H1 (cell line): ENCODE results near the gene EPB41L4B. TPM values are rescaled to one million over a fixed set of nuclear protein-coding genes. Genes with fewer than 3 reads are reported as not detected.
"Not testable (repeated sequence)": the region's sequence is repeated elsewhere in the genome, so short reads cannot be mapped to it uniquely, and the experiment has no call there.

Experiments
- CTCF ChIA-PET: fragments of 300-600 bp; sonication (Branson Sonifier 250); formaldehyde crosslinking; loops from one replicate; lab custom pipeline; 2021; ENCODE audit not compliant: partially characterized antibody; lab: Charles Lee
- POLR2A ChIA-PET: fragments of 300-600 bp; sonication (Branson Sonifier 250); formaldehyde crosslinking; loops from one replicate; lab custom pipeline; 2021; ENCODE audit warnings: inconsistent platforms; ENCODE audit not compliant: partially characterized antibody; lab: Charles Lee
- DNase-seq, 2 experiments: peaks; one replicate each; pipeline versions ENCODE4 v3.0.0 to v3.0.0-alpha.2; 2010 to 2022; ENCODE audit warnings: low spot score in 2 of 2, low read depth in 1 of 2, mixed read lengths in 1 of 2
- FAIRE-seq: peaks from 2 replicates; lab custom pipeline; 2011; peaks lifted over from hg19 to GRCh38; lab: Jason Lieb, UNC
- H2AFZ ChIP-seq: 2 replicates; pipeline ENCODE4 v1.8.1; 2012; ENCODE audit warnings: low read length, inconsistent platforms
- H2AK5ac ChIP-seq: 2 replicates; pipeline ENCODE4 v1.6.1; 2013; ENCODE audit warnings: low read depth, low read length
- H2BK120ac ChIP-seq: replicated peaks from 2 replicates; pipeline ENCODE3; 2013; ENCODE audit warnings: low read depth, low read length, inconsistent platforms
- H2BK12ac ChIP-seq: 2 replicates; pipeline ENCODE4 v1.6.1; 2013; ENCODE audit warnings: low read depth, low read length
- H2BK15ac ChIP-seq: 2 replicates; pipeline ENCODE4 v1.6.1; 2013; ENCODE audit warnings: low read length
- H2BK20ac ChIP-seq: 2 replicates; pipeline ENCODE4 v1.6.1; 2013; ENCODE audit warnings: low read length
- H2BK5ac ChIP-seq: 2 replicates; pipeline ENCODE4 v1.6.1; 2013; ENCODE audit warnings: low read depth, low read length
- H3K14ac ChIP-seq: 2 replicates; pipeline ENCODE4 v1.6.1; 2013; ENCODE audit warnings: inconsistent platforms; ENCODE audit not compliant: insufficient read length
- H3K18ac ChIP-seq: 2 replicates; pipeline ENCODE4 v1.6.1; 2013; ENCODE audit warnings: low read length; ENCODE audit errors: extremely low read depth
- H3K23ac ChIP-seq: 2 replicates; pipeline ENCODE4 v1.6.1; 2013; ENCODE audit warnings: inconsistent platforms; ENCODE audit not compliant: insufficient read length
- H3K23me2 ChIP-seq: 2 replicates; pipeline ENCODE4 v1.6.1; 2013; ENCODE audit warnings: low read depth, low read length
- H3K27ac ChIP-seq: 2 replicates; pipeline ENCODE4 v1.6.1; 2011; ENCODE audit warnings: low read depth, low read length, inconsistent platforms
- H3K27me3 ChIP-seq, 4 experiments: replicated peaks in 1 of 4; 1 replicate in 1 of 4; 2 replicates in 3 of 4; pipeline versions ENCODE4 v1.6.1 to v1.8.1; 2011 to 2013; ENCODE audit warnings: low read length in 3 of 4, mild to moderate bottlenecking in 3 of 4, inconsistent platforms in 2 of 4, mixed read lengths in 2 of 4, moderate library complexity in 1 of 4; ENCODE audit not compliant: control insufficient read depth in 3 of 4, insufficient read depth in 3 of 4; ENCODE audit errors: extremely low read depth in 1 of 4
- H3K36me3 ChIP-seq, 4 experiments: 2 replicates each; pipeline versions ENCODE4 v1.6.1 to v1.8.1; 2011 to 2013; ENCODE audit warnings: mild to moderate bottlenecking in 4 of 4, low read length in 3 of 4, moderate library complexity in 2 of 4, control low read depth in 1 of 4, inconsistent platforms in 1 of 4; ENCODE audit not compliant: insufficient read depth in 4 of 4, control insufficient read depth in 2 of 4
- H3K4ac ChIP-seq: replicated peaks from 2 replicates; pipeline ENCODE3; 2013; ENCODE audit warnings: low read length, low read depth, mixed read lengths, inconsistent platforms; ENCODE audit not compliant: insufficient read length
- H3K4me1 ChIP-seq, 4 experiments: replicated peaks in 1 of 4; 1 replicate in 1 of 4; 2 replicates in 3 of 4; pipeline versions ENCODE4 v1.6.1 to v1.8.1; 2011 to 2013; ENCODE audit warnings: low read length in 3 of 4, inconsistent platforms in 2 of 4, mixed read lengths in 1 of 4; ENCODE audit not compliant: insufficient read depth in 4 of 4, control insufficient read depth in 3 of 4
- H3K4me2 ChIP-seq, 2 experiments: 2 replicates each; pipeline versions ENCODE4 v1.6.1 to v1.8.1; 2011 to 2013; ENCODE audit warnings: low read depth in 2 of 2, low read length in 2 of 2, control low read depth in 1 of 2, inconsistent platforms in 1 of 2, mild to moderate bottlenecking in 1 of 2; ENCODE audit not compliant: insufficient read depth in 1 of 2
- H3K4me3 ChIP-seq, 4 experiments: fragments of 200-600, 300-600 bp in 1 of 4; sonication (generic), shearing (Covaris generic), sonication (Bioruptor Twin) in 1 of 4; 2 replicates each; pipeline versions ENCODE4 v1.5.1 to v1.8.1; 2011 to 2016; ENCODE audit warnings: low read length in 4 of 4, low read depth in 3 of 4, control low read depth in 2 of 4, inconsistent platforms in 2 of 4, mild to moderate bottlenecking in 2 of 4, mixed read lengths in 1 of 4, moderate library complexity in 1 of 4; ENCODE audit not compliant: insufficient read depth in 2 of 4; ENCODE audit errors: extremely low read depth in 1 of 4
- H3K56ac ChIP-seq: replicated peaks from 2 replicates; pipeline ENCODE3; 2013; ENCODE audit warnings: low read depth, mild to moderate bottlenecking, mixed read lengths, low read length, inconsistent platforms; ENCODE audit not compliant: insufficient read length
- H3K79me1 ChIP-seq: 2 replicates; pipeline ENCODE4 v1.6.1; 2013; ENCODE audit warnings: low read depth, low read length, control low read depth
- H3K79me2 ChIP-seq, 2 experiments: 2 replicates each; pipeline versions ENCODE4 v1.6.1 to v1.8.1; 2012 to 2013; ENCODE audit warnings: low read length in 2 of 2, mild to moderate bottlenecking in 2 of 2, inconsistent platforms in 1 of 2; ENCODE audit not compliant: insufficient read depth in 2 of 2, control insufficient read depth in 1 of 2
- H3K9ac ChIP-seq, 4 experiments: replicated peaks in 1 of 4; 1 replicate in 1 of 4; 2 replicates in 3 of 4; pipeline versions ENCODE4 v1.6.1 to v1.8.1; 2011 to 2013; ENCODE audit warnings: low read depth in 3 of 4, low read length in 3 of 4, control low read depth in 2 of 4, mild to moderate bottlenecking in 2 of 4, moderate library complexity in 2 of 4, inconsistent platforms in 1 of 4; ENCODE audit errors: extremely low read depth in 1 of 4
- H3K9me3 ChIP-seq, 2 experiments: 2 replicates each; pipeline versions ENCODE4 v1.6.1 to v1.8.1; 2012 to 2013; ENCODE audit warnings: mild to moderate bottlenecking in 2 of 2, moderate library complexity in 2 of 2, control low read depth in 1 of 2, inconsistent platforms in 1 of 2, low read depth in 1 of 2, low read length in 1 of 2, mixed read lengths in 1 of 2; ENCODE audit not compliant: insufficient read depth in 2 of 2
- H4K20me1 ChIP-seq, 2 experiments: replicated peaks in 1 of 2; 2 replicates each; pipeline versions ENCODE3 to v1.8.1; 2011 to 2013; ENCODE audit warnings: inconsistent platforms in 2 of 2, low read length in 2 of 2, mild to moderate bottlenecking in 1 of 2; ENCODE audit not compliant: insufficient read depth in 2 of 2, control insufficient read depth in 1 of 2
- H4K5ac ChIP-seq: 2 replicates; pipeline ENCODE4 v1.6.1; 2013; ENCODE audit warnings: low read length, low read depth, mixed read lengths, inconsistent platforms; ENCODE audit not compliant: insufficient read length
- H4K8ac ChIP-seq: 2 replicates; pipeline ENCODE4 v1.8.0; 2013; ENCODE audit warnings: mild to moderate bottlenecking, moderate library complexity, low read length, inconsistent platforms; ENCODE audit not compliant: insufficient read depth; ENCODE audit errors: extremely low read depth
- H4K91ac ChIP-seq: replicated peaks from 2 replicates; pipeline ENCODE3; 2013; ENCODE audit warnings: low read length, mixed read lengths, inconsistent platforms; ENCODE audit not compliant: insufficient read length
- WGBS, 2 experiments: shearing (Covaris generic) in 1 of 2; methylation state at CpG; one replicate each; pipeline versions ENCODE4 v1.1.6 to v1.1.7; 2013 to 2015; ENCODE audit warnings: low lambda C conversion rate in 2 of 2, mixed read lengths in 2 of 2, inconsistent platforms in 1 of 2, low coverage in 1 of 2, missing lambda C conversion rate in 1 of 2; ENCODE audit not compliant: insufficient replicate concordance in 2 of 2, insufficient coverage in 1 of 2, insufficient read length in 1 of 2; ENCODE audit errors: extremely low coverage in 1 of 2, missing lambda C conversion rate in 1 of 2; 5-methylcytosine and 5-hydroxymethylcytosine counted together
- polyA plus RNA-seq, 7 experiments: library from polyadenylated mRNA; depleted of rRNA in 3 of 7; stranded (reverse) in 5 of 7; unstranded in 2 of 7; fragments of >200 nt in 5 of 7; fragments of 200-250 nt in 2 of 7; gene quantifications; 1 replicate in 5 of 7; 2 replicates in 1 of 7; 4 replicates in 1 of 7; pipeline versions ENCODE4 v1.2.1 to v1.2.3, GENCODE V29; 2011 to 2013; ENCODE audit warnings: missing spikeins in 2 of 7, mixed read lengths in 2 of 7
- total RNA-seq: library from RNA; stranded (reverse); fragmentation: NEBNext Ultra II Directional; extraction: Animal tissue kit (Norgen Biotek cat#: 25700); gene quantifications from 2 replicates; pipeline ENCODE4 v1.2.1, GENCODE V29; 2021

EPB41L4B gene
- total and polyA plus RNA-seq, 2 of the 8 experiments (the other 6 are each of a cell fraction or from before 2014, with no cell fraction given), result 11.9 to 25.0 TPM

DNA sequence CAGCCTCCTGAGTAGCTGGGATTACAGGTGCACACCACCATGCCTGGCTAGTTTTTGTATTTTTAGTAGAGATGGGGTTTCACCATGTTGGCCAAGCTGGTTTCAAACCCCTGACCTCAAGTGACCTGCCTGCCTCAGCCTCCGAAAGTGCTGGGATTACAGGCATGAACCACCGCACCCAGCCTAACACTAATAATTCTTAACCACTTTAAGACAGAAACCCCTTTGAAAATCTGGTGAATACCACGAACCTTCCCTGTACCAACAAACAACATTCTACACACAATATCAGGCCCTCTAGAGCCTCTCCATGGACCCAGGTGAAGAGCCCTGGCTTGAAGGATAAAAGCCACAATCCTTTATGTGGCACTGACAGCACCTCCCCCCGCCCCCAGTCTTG lies 102.6 kb downstream of the EPB41L4B start:
- H3K79me2 ChIP-seq, H4K5ac ChIP-seq, H3K23ac ChIP-seq, H3K23me2 ChIP-seq, H3K79me1 ChIP-seq, H3K9ac ChIP-seq, H4K20me1 ChIP-seq, H2AFZ ChIP-seq, H4K91ac ChIP-seq, H2BK5ac ChIP-seq, H2AK5ac ChIP-seq, FAIRE-seq, H2BK15ac ChIP-seq, H3K4me2 ChIP-seq, H3K14ac ChIP-seq, H2BK120ac ChIP-seq, H4K8ac ChIP-seq, H3K9me3 ChIP-seq, H2BK20ac ChIP-seq, H3K27ac ChIP-seq, H3K18ac ChIP-seq, H2BK12ac ChIP-seq, H3K27me3 ChIP-seq, DNase-seq, POLR2A ChIA-PET, H3K56ac ChIP-seq, H3K4ac ChIP-seq, H3K4me3 ChIP-seq, H3K4me1 ChIP-seq, H3K36me3 ChIP-seq: not testable (repeated sequence)
- CTCF ChIA-PET, result interaction anchor here (1.5 kb wide), 1 partner anchor 127 kb away, joined by 3 read pairs; no protein-coding TSS in a partner anchor
- 82% methylated on average over 4 of the region's 4 CpGs; no CpG with 5 or more reads in 1 of the 2 experiments for WGBS, 2 experiments
